HCT116 (cell line): ENCODE measurements around the gene NINJ2.

Experiments
- EZH2 ChIP-seq: fragments of 200-600 bp; sonication (generic); IDR thresholded peaks from 2 replicates; pipeline ENCODE4 v1.6.1; 2017; ENCODE audit warnings: antibody characterized with exemption, mixed run types
- POLR2A ChIP-seq: IDR thresholded peaks from 2 replicates; pipeline ENCODE4 v1.7.0; 2011; ENCODE audit warnings: borderline replicate concordance; ENCODE audit not compliant: insufficient read depth, insufficient read length; ENCODE audit errors: extremely low read depth
- TF ChIP-seq, protein P1 (sequence below), 3 experiments: fragments of 200-600 bp in 1 of 3; sonication (generic) in 1 of 3; IDR thresholded peaks in 2 of 3; conservative IDR thresholded peaks in 1 of 3; 2 replicates each; pipeline ENCODE4 v1.5.1; 2012 to 2017; ENCODE audit warnings: low read depth in 2 of 3, low read length in 2 of 3, antibody characterized with exemption in 1 of 3, borderline replicate concordance in 1 of 3, control low read depth in 1 of 3, mild to moderate bottlenecking in 1 of 3, mixed read lengths in 1 of 3, mixed run types in 1 of 3, moderate library complexity in 1 of 3; ENCODE audit not compliant: insufficient read depth in 1 of 3
- TF ChIP-seq, protein P2 (sequence below): IDR thresholded peaks from 2 replicates; pipeline ENCODE4 v1.6.1; 2012; ENCODE audit warnings: low read depth

DNA sequence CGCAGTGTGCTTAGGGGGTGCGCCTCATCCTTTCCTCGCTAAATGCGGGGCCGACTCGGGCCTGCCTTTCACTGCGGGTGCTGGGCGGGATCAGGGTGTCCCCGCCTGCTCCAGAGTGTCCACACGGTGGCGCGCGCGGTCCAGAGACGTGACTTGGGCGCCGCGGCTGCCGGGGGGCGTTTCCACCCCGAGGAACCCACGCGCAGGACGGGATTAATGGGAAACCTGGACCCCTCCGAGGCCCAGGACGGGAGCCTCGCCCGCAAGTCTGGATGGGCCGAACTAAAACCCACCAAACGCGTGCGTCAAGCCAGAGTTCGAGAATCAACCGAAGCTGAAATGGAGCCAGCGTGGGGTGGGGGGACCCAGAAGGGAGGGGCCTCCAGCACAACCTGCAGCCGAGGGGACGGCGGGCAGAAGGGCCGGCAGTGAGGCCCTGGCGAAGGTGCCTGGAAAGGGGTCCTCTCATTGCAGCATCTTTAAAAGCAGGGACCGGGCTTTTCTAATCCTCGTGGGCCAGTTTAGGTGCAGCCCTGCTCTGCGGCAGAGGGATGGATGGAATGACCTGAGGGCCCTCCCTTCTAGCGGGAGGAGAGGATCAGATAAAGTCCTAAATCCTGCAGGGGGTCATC is 93.3 kb downstream of the NINJ2 start:
- no peak for TF ChIP-seq EZH2
- TF ChIP-seq, protein P1, sequence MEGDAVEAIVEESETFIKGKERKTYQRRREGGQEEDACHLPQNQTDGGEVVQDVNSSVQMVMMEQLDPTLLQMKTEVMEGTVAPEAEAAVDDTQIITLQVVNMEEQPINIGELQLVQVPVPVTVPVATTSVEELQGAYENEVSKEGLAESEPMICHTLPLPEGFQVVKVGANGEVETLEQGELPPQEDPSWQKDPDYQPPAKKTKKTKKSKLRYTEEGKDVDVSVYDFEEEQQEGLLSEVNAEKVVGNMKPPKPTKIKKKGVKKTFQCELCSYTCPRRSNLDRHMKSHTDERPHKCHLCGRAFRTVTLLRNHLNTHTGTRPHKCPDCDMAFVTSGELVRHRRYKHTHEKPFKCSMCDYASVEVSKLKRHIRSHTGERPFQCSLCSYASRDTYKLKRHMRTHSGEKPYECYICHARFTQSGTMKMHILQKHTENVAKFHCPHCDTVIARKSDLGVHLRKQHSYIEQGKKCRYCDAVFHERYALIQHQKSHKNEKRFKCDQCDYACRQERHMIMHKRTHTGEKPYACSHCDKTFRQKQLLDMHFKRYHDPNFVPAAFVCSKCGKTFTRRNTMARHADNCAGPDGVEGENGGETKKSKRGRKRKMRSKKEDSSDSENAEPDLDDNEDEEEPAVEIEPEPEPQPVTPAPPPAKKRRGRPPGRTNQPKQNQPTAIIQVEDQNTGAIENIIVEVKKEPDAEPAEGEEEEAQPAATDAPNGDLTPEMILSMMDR (IDR thresholded peaks at IDR 0.05 in 2 of 3, conservative IDR thresholded peaks at IDR 0.05 in 1 of 3; ENCODE audit: borderline replicate concordance in 1 of 3, insufficient read depth in 1 of 3, low read depth in 2 of 3, low read length in 2 of 3), result peak in 2 of 3 experiments; percentile 88 to 90; a peak in 4 of 6 replicates
- TF ChIP-seq, protein P2, sequence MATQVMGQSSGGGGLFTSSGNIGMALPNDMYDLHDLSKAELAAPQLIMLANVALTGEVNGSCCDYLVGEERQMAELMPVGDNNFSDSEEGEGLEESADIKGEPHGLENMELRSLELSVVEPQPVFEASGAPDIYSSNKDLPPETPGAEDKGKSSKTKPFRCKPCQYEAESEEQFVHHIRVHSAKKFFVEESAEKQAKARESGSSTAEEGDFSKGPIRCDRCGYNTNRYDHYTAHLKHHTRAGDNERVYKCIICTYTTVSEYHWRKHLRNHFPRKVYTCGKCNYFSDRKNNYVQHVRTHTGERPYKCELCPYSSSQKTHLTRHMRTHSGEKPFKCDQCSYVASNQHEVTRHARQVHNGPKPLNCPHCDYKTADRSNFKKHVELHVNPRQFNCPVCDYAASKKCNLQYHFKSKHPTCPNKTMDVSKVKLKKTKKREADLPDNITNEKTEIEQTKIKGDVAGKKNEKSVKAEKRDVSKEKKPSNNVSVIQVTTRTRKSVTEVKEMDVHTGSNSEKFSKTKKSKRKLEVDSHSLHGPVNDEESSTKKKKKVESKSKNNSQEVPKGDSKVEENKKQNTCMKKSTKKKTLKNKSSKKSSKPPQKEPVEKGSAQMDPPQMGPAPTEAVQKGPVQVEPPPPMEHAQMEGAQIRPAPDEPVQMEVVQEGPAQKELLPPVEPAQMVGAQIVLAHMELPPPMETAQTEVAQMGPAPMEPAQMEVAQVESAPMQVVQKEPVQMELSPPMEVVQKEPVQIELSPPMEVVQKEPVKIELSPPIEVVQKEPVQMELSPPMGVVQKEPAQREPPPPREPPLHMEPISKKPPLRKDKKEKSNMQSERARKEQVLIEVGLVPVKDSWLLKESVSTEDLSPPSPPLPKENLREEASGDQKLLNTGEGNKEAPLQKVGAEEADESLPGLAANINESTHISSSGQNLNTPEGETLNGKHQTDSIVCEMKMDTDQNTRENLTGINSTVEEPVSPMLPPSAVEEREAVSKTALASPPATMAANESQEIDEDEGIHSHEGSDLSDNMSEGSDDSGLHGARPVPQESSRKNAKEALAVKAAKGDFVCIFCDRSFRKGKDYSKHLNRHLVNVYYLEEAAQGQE, result no peak
- no peak for TF ChIP-seq POLR2A
